HG03097 (cell line): ENCODE results near the gene CLEC6A.
"Not testable (repeated sequence)": the region's sequence is repeated elsewhere in the genome, so short reads cannot be mapped to it uniquely, and the experiment has no call there.

Experiments used
- ATAC-seq: cut with Tn5 transposase; IDR thresholded peaks from one replicate; pipeline ENCODE4 v1.9.1; 2021; ENCODE audit not compliant: unreplicated experiment, low FRiP score

CLEC6A gene

GRCh38 chr12:8455727-8456360 lies at the start of gene CLEC6A:
CLEC6A (plus strand) TSS chr12:8455962; CDS start chr12:8456112, 150 bp downstream.
- no peak for ATAC-seq

GRCh38 chr12:8419576-8419975 lies 36.2 kb upstream of the CLEC6A start:
- ATAC-seq, result not testable (repeated sequence)

DNA sequence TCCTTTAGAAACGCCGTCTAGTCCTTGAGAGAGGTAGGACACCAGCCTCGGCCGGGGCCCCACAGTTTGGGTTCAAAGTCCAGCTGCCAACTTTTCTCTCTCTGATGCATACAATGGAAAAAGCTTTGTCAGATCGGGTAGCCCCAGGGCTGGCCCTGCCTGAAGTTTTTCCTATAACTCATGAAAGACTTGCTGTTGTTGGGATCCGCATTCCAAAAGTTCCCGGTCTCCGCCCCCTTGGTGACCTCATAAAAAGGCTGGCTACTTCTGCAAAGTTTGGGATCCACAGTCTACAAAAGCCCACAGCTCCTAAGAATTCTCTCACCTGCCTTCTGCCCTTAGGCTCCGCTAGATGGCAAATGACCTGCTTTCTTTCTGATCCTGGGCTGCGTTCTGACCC lies 35.3 kb upstream of the CLEC6A start:
- ATAC-seq, result no peak

DNA sequence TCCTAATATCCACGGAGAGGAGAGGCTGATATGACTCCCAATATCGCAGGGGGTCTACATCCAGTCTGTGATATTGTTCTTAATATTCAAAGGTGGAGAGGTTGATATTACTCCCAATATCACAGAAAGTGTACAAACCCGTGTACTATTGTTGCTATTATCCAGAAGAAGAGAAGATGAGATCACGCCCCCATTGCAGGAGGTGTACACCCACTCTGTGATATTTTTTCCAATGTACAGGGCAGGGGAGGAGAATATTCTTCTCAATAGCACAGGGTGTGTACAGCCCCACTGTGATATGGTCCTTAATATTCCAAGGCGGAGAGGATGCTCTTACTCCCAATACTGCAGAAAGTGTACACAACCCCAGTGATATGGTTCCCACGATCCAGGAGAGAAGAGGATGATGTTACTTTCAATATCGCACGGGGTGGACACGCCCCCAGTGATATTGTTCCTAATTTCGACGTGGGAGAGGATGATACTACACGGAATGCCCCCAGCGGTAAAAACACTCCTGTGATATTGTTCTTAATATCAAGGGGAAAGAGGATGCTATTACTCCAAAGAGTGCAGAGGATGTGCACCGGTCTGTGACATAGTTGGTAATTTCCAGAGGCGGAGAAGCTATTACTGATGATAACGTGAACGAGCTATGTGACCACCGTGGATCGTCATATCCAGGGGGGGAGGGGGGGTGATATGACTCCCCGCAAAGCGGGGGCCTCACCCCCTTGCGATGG lies 11.1 kb upstream of the CLEC6A start:
- not testable (repeated sequence) for ATAC-seq

DNA sequence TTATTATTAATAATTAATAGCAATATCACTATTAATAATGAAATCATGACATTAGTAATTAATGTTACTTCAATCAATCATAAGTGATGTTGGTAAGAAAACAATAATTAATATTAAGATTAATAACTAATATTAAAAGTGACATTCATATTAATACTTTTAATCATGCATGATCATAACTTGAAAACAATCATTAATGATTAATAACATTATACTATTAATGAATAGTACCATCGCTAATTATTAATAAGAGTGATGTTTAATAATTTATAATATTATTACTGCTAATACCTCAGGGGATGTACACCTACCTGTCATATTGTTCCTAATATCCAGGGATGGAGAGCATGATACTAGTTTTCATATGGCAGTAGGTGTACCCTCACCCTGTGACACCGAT lies 10.0 kb upstream of the CLEC6A start:
- ATAC-seq, result no peak

DNA sequence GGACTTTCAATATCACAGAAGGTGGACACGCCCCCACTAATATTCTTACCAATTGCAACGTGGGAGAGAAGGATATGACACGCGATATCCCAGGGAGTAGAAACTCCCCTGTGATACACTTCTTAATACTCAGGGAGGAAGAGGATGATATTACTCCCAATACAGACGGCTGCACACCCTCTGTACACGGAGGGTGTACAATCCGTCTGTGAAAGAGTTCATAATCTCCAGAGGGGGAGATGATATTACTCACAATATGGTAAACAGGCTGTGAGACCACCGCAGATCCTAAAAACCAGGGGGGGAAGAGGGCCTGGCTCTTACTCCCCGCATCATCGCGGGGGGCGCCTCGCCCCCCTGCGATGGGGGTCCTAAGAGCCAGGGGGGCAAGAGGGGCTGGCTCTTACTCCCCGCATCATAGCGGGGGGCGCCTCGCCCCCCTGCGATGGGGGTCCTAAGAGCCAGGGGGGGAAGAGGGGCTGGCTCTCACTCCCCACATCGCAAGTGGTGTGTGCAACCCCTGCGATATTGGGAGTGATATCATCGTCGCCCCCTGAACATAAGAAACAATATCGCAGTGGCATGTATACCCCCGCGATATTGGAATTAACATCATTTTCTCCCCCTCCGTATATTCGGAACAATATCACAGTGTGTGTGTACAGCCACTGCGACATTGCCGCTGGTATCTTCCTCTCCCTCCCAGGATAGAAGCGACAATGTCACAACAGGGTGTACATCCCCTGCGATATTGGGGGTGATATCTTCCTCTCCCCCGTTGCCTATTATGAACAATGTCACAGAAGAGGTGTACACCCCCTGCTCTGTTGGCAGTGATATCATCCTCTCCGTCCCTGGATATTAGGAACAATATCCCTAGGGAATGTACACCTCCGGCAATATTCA lies 8.9 kb upstream of the CLEC6A start:
- ATAC-seq, result no peak

GRCh38 chr12:8449355-8449859 lies 6.4 kb upstream of the CLEC6A start:
- no peak for ATAC-seq

DNA sequence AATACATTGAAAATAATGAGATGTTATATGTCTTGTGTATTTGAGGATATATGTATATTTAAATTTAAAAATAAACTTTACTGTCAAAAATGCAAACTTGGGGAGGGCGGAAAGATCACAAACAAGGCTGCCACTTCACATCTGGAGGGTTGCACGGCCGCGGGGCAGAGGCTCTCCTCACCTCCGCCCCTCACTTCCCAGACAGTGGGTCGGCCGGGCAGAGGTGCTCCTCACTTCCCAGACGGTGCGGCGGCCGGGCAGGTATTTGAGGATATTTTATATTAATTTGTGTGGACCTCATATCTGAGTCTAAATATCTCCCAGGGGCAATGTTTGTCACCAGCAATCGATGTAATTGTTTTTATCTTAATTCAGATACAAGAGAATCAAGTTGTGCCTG lies 3.7 kb upstream of the CLEC6A start:
- no peak for ATAC-seq

DNA sequence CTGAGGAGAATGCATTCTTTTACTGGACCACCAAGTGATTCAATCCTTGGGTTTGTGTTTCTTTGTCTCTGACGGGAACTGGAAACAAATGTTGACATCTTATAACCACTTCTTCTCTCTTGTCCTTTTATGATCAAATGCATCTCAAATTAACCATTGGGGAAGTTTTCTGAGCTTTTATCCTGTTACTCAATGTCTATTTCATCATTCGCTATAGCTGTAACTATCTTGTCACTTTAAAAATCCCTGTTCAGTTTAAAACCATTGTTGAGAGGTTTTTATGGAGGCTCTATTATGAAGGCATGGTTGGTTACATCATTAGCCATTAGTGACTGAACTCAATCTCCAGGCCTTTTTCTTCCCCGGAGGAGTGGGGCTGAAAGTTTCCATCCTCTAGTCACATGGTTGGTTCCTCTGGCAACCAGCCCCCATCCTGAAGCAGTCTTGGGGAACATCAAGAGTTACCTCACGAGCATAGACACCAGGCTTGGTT lies 2.7 kb upstream of the CLEC6A start:
- no peak for ATAC-seq

- no peak for ATAC-seq
Observed at GRCh38 chr12:8453796-8454195, 2.0 kb upstream of the CLEC6A start.

- ATAC-seq, result no peak
Observed at GRCh38 chr12:8455271-8455670, 491 bp upstream of the CLEC6A start.

- no peak for ATAC-seq
Observed at GRCh38 chr12:8461426-8461825, 5.7 kb downstream of the CLEC6A start.

DNA sequence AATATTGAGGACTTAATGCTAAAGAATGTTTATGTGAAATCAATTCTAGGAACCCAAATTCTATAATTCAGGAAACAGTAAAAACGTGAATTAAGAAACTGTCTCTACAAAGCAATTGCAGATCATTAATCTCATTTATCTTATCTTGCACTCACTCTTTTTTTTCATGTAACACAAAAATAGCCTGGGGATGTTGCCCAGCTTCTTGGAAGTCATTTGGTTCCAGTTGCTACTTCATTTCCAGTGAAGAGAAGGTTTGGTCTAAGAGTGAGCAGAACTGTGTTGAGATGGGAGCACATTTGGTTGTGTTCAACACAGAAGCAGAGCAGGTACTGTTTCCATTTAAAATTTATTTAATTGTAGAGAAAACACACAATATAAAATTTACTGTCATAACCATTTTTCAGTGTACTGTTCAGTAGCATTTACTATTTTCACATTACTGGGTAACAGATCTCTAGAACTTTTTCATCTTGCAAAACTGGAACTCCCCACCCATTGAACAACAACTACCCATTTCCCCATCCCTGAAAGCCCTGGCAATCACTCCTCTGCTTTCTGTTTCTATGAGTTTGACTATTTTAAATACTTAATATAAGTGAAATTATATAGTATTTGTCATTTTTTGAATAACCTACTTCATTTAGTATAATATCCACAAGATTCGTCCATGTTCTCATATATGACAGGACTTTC lies 9.7 kb downstream of the CLEC6A start:
- no peak for ATAC-seq

DNA sequence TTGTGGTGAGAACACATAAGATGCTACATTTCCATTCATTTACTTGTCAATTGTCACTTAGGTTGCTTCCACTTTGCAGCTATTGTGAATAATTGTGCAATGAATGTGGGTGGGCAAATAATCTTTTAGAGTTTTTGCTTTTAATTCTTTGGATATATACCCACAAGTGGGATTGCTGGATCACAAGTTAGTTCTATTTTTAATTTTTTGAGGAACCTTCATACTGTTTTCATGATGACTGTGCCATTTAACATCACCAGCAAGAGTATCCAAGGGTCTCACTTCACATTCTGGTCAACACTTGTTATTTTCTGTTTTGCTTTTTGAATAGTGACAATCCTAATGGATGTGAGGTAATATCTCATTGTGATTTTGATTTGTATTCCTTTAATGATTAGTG lies 10.5 kb downstream of the CLEC6A start:
- ATAC-seq, result no peak

DNA sequence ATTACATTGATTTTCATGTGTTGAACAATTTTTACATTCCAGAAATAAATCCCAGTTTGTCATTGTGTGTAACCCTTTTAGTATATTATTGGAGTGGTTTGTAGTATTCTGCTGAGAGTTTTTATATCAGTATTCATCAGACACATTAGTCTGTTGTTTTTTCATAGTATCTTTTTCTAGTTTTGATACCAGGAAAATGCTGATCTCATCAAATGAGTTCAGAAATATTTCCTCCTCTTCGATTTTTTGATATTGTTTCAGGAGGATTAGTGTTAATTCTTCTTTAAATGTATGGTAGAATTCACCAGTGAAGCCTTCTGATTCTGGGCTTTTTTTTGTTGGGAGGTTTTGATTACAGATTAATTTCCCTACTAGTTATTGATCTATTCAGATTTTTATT lies 15.3 kb downstream of the CLEC6A start:
- ATAC-seq, result no peak

DNA sequence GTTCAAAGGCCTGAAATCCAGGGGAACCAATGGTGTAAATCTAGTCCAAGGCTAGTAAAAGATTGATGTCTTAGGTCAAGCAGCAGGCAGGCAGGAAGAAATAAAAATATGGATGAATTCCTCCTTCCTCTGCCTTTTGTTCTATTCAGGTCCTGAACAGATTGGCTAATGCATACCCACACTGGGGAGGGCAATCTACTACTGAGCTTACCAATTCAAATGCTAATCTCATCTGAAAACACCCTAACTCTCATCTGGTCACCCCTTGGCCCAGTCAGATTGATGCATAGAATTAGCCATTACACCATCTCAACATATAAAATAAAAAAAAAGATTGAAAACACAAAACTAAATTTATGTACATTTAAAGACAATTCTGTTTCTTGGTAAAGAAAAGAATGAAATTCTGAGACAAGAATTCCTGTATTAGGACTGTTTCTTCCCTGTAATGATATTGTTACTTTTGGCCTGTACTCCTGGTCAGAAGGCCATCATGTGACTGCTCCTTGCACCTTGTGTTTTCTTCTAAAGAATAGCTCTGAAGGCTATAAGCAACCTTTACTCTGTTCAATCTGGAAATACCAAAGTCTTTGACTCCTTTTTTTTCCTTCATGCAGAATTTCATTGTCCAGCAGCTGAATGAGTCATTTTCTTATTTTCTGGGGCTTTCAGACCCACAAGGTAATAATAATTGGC lies 19.9 kb downstream of the CLEC6A start:
- no peak for ATAC-seq

GRCh38 chr12:8482571-8483061 lies 26.9 kb downstream of the CLEC6A start:
- no peak for ATAC-seq

- ATAC-seq, result no peak
Observed at GRCh38 chr12:8483079-8483478, 27.3 kb downstream of the CLEC6A start.

DNA sequence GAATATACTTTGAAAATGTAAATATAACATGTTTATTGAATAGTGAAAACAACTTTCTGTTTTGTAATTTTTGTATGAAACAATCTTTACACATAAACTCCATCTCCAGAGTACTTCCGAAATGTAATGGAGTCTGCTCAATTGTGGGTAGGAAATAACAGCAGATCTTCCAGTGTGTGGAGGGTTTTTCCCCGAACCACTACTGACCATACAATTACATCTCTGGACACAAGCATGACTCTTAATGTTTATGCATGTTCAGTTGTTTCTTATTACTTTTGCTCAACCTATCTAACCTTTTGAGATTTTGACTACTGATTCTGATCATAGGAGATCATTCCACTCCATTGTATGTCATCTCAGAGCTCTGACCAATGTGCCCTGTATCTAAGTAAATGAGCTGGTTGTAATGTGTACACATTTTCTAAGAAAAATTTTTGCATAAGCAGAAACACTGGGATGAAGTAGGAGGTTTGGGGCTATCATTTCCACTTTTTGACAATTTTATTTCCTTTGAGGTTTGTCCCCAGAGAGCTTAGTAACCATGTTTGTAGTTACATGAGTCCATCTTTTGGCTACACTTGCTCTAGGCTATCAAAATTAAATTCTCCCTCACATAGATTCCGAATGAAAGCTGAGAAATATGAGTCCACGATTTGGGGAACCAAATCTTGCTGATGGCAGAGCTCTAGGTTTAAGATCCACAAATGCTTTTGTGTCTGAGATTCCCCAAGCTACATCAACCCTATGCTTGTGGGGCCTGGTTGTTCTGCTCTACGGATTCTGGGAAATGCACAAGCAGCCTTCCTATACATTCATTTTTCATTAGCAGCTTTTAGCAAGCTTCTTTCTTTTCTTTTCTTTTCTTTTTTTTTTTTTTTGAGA lies 36.1 kb downstream of the CLEC6A start:
- no peak for ATAC-seq
